T-helper 2 cell treated with Interferon-gamma antibody and Interleukin-4, amounts not matched to agents 5 μg/mL and 100 μg/mL, for 36 hours (primary cell): ENCODE measurements around the gene C19orf53.
A peak's percentile ranks its signal among the peaks of the same experiment; 100 is the strongest.

ENCODE experiments used
- DNase-seq: peaks from one replicate; pipeline ENCODE4 v3.0.0; 2021; ENCODE audit warnings: low spot score
- H3K27ac Mint-ChIP-seq: one replicate; pipeline ENCODE4 v1.8.0; 2021; ENCODE audit warnings: mild to moderate bottlenecking, mixed read lengths
- H3K27me3 Mint-ChIP-seq: one replicate; pipeline ENCODE4 v1.8.0; 2021; ENCODE audit warnings: low read depth, mixed read lengths
- H3K36me3 Mint-ChIP-seq: one replicate; pipeline ENCODE4 v1.8.0; 2021; ENCODE audit warnings: low read depth, mixed read lengths
- H3K4me1 Mint-ChIP-seq: one replicate; pipeline ENCODE4 v1.8.0; 2021; ENCODE audit warnings: low read depth, mixed read lengths
- H3K4me3 Mint-ChIP-seq: one replicate; pipeline ENCODE4 v1.8.0; 2022; ENCODE audit warnings: mild to moderate bottlenecking, moderate library complexity, mixed read lengths
- H3K9me3 Mint-ChIP-seq: one replicate; pipeline ENCODE4 v1.8.0; 2021; ENCODE audit warnings: mixed read lengths

C19orf53 gene

DNA sequence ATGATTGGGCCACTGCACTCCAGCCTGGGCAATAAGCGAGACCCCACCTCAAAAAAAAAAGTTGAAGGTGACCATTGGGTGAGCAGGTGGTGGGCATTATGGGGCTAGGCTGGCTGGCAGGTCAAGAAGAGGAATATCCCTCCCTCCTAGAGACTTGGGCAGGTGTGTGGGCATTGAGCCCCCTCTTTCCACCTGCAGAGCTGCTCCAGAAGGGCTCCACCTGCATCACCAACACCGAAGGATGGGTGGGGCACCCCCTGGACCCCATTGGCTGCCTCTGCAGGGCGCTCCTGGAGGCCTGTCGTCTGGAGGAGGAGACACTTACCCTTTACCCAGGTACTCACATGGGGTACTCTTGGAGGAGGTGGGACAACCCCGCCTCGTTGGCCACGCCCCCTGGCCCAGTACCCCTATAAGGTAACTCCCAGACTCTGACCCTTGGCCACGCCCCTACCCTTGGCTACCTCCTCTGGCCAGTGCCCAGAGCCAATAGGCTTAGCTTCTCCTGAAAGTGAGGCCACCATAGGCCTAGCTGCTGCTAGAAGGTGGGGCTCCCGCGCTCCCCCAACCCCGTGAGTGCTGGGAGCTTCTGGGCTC is 42.9 kb downstream of the C19orf53 start:
- Mint-ChIP-seq H3K4me3 (no peak overlapping the region), H3K27ac (no peak overlapping the region), H3K36me3 (peaks cover 5% of the 10 kb centered on the region), H3K27me3 (no peaks in the 10 kb centered on the region), H3K4me1 (peaks cover 5% of the 10 kb centered on the region), H3K9me3 (no peaks in the 10 kb centered on the region)
- no peak for DNase-seq

- peaks cover 5% of the 10 kb centered on the region for H3K4me1 Mint-ChIP-seq
- DNase-seq: no peak
- no peaks in the 10 kb centered on the region for H3K9me3 Mint-ChIP-seq
- peak overlapping the region; percentile 24 for H3K4me3 Mint-ChIP-seq
- H3K36me3 Mint-ChIP-seq: peaks cover 5% of the 10 kb centered on the region
- H3K27me3 Mint-ChIP-seq: no peaks in the 10 kb centered on the region
- H3K27ac Mint-ChIP-seq: peak overlapping the region; percentile 52
Measured at GRCh38 chr19:13817615-13818371, 43.5 kb downstream of the C19orf53 start.

DNA sequence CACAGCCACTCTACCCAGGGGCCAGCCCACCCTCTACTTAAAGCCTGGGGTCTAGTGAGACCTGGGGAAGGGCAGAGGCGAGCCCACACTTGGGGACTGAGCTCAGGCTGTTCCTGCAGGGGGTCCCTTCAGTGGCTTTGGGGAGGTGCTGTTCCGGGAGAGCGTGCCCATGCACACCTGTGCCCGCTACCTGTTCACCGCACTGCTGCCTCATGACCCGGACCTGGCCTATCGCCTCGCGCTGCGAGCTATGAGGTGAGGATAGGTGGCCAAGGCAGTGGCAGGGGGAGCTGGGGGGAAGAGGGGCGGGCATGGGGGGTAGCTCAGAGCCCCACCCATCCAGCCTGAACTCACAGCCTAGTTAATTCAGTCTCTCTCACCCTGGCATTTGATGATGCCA is 45.0 kb downstream of the C19orf53 start:
- Mint-ChIP-seq H3K9me3 (no peaks in the 10 kb centered on the region), H3K4me1 (peaks cover 5% of the 10 kb centered on the region), H3K27me3 (no peaks in the 10 kb centered on the region), H3K4me3 (no peak overlapping the region), H3K36me3 (peaks cover 4% of the 10 kb centered on the region), H3K27ac (no peak overlapping the region)
- no peak for DNase-seq

DNA sequence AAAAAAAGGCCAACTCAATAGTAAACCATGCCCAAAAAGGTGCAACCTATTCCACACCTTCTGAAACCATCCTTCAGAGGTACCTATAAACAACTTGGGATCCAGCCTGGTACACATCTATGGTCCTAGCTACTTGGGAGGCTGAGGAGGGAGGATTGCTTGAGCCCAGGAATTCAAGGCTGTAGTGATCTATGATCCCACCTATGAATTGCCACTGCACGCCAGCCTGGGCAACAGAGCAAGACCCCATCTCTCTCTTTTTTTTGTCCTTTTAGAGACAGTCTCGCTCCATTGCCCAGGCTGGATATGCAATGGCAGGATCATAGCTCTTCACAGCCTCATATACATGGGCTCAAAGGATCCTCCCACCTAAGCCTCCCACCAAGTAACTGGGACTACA is 47.0 kb downstream of the C19orf53 start:
- no peak for DNase-seq
- no peak overlapping the region for H3K4me3 Mint-ChIP-seq
- H3K9me3 Mint-ChIP-seq: no peaks in the 10 kb centered on the region
- H3K4me1 Mint-ChIP-seq: peaks cover 5% of the 10 kb centered on the region
- peaks cover 8% of the 10 kb centered on the region for H3K36me3 Mint-ChIP-seq
- H3K27me3 Mint-ChIP-seq: no peaks in the 10 kb centered on the region
- H3K27ac Mint-ChIP-seq: no peak overlapping the region

GRCh38 chr19:13823256-13823655 is 49.0 kb downstream of the C19orf53 start:
- DNase-seq: no peak
- H3K36me3 Mint-ChIP-seq: peaks cover 8% of the 10 kb centered on the region
- H3K27me3 Mint-ChIP-seq: no peaks in the 10 kb centered on the region
- no peaks in the 10 kb centered on the region for H3K9me3 Mint-ChIP-seq
- no peak overlapping the region for H3K4me3 Mint-ChIP-seq
- H3K4me1 Mint-ChIP-seq: peaks cover 2% of the 10 kb centered on the region
- peak overlapping the region; percentile 22 for H3K27ac Mint-ChIP-seq

DNA sequence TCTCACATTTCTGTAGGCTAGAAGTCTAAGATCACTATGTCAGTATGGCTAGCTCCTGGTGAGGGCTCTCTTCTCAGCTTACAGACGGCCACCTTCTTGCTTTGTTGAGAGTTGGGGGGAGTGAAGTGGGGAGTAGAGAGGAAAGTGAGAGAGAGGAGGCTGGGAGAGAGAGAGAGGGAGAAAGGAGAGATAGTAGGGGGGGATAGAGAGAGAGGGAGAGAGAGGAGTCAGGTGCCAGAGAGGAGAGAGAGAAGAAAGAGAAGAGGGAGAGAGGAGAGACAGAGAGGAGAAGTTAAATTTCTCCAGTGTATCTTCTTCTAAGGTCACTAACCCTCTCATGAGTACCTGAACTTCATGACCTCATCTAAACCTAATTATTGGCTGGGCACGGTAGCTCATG is 49.6 kb downstream of the C19orf53 start:
- Mint-ChIP-seq H3K4me1 (no peaks in the 10 kb centered on the region), H3K9me3 (no peaks in the 10 kb centered on the region), H3K36me3 (peaks cover 9% of the 10 kb centered on the region), H3K27ac (peak overlapping the region; percentile 72), H3K27me3 (no peaks in the 10 kb centered on the region), H3K4me3 (no peak overlapping the region)
- DNase-seq: no peak

- Mint-ChIP-seq H3K9me3 (no peaks in the 10 kb centered on the region), H3K4me3 (no peak overlapping the region), H3K27ac (no peak overlapping the region), H3K36me3 (peaks cover 9% of the 10 kb centered on the region), H3K4me1 (no peaks in the 10 kb centered on the region), H3K27me3 (no peaks in the 10 kb centered on the region)
- DNase-seq: no peak
Measured at GRCh38 chr19:13824703-13825102, 50.4 kb downstream of the C19orf53 start.

DNA sequence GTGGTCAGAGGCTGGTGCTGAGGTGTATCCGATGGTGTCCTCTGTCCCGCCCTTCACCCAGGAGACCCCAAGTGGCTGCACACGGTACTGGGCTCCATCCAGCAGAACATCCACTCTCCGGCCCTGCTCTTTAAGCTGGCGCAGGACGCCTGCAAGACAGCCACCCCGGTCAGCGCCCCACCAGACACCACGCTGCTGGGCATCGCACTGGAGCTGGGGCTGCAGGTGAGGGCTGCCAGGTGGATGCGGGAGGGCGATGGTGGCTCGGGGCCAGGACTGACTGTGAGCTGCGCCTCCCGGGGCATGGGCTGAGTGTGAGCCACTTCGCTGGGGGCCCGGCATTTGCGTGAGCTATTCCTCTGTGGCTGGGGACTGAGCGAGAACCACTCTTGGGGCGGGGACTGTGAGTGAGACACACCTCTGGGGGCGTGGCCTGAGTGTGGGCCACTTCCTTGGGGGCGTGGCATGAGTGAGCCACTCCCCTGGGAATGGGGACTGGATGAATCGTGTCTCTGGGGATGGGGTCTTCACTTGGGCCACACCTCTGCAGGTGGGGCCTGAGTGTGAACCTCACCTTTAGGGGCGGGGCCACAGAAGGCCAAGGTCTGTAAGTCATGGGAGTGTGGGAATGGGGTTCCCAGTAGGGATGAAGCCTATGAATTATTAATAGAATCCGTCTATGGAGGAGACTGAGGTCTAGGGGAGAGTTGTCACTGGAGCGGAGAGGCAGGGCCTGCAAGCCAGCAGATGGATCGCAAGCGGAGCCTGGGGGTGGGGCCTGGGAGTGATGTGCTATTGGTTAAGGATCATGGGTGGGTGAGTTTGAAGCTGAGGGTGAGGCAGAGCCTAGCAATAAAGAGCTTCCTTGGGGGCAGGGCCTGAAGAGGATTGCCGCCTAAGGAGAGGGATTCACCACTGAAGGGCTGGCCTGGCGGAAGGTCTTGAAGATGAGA is 51.5 kb downstream of the C19orf53 start:
- Mint-ChIP-seq H3K27ac (peak overlapping the region; percentile 16), H3K36me3 (peaks cover 9% of the 10 kb centered on the region), H3K4me3 (no peak overlapping the region), H3K27me3 (no peaks in the 10 kb centered on the region), H3K4me1 (no peaks in the 10 kb centered on the region), H3K9me3 (no peaks in the 10 kb centered on the region)
- DNase-seq: no peak

- Mint-ChIP-seq H3K36me3 (peaks cover 13% of the 10 kb centered on the region), H3K4me3 (no peak overlapping the region), H3K27ac (no peak overlapping the region), H3K27me3 (no peaks in the 10 kb centered on the region), H3K4me1 (peaks cover under 1% of the 10 kb centered on the region), H3K9me3 (no peaks in the 10 kb centered on the region)
- no peak for DNase-seq
Measured at GRCh38 chr19:13826652-13827235, 52.5 kb downstream of the C19orf53 start.

DNA sequence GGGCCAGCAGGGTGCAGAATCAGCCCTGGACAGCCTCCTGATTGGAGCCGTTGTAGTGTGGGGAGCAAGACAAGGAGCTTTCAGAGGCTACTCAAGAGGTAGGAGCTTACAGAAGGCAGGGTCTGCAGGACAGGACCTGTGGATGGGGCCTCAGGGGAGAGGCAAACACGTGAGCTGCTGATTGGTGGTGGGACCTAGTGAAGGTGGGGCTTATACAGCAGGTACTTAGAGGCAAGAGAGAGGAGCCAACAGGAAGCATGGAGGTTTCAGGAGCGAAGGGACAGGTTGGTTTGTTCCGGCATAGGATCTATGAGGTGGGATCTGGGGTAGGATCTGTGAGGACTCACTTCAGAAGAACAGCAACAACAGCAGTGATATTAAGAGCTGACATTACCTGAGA is 53.4 kb downstream of the C19orf53 start:
- H3K36me3 Mint-ChIP-seq: peaks cover 15% of the 10 kb centered on the region
- no peak overlapping the region for H3K4me3 Mint-ChIP-seq
- no peak overlapping the region for H3K27ac Mint-ChIP-seq
- H3K9me3 Mint-ChIP-seq: no peaks in the 10 kb centered on the region
- peaks cover 2% of the 10 kb centered on the region for H3K4me1 Mint-ChIP-seq
- no peaks in the 10 kb centered on the region for H3K27me3 Mint-ChIP-seq
- DNase-seq: no peak
